NT2/D1 (cell line): ENCODE measurements around the gene LPP.

ENCODE experiments used
- SUZ12 ChIP-seq: IDR thresholded peaks from 2 replicates; pipeline ENCODE4 v1.6.1; 2011; ENCODE audit not compliant: insufficient read length, insufficient read depth; ENCODE audit errors: extremely low read depth
- YY1 ChIP-seq: IDR thresholded peaks from 2 replicates; pipeline ENCODE4 v1.6.1; 2011; ENCODE audit not compliant: insufficient read length, insufficient read depth
- ZNF274 ChIP-seq: IDR thresholded peaks from 2 replicates; pipeline ENCODE4 v1.6.1; 2011; ENCODE audit warnings: mild to moderate bottlenecking, low read depth, low read length

DNA sequence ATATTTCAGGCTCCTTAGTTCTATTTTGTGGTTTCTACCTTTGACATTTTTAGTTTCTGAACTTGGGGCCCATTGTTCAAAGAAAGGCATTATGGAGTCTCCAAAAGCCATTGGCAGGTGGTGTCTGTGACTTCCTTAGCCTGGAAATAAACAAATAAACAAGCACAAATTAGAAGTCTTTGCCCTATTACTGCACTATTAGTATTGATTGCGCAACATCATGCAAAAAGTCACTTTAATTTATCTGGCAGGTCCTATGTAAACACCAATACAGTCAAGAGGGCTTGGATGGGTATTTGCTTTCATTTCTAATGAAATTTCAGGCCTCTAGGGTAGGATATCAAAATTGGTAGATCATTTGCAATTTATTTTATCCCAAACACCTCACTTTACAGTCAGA is 85.6 kb downstream of the LPP start:
- TF ChIP-seq ZNF274 (no peak), YY1 (no peak), SUZ12 (no peak)
